NOMO-1 (cell line): ENCODE results near the gene CPLX1.

Source experiments
- DNase-seq, 2 experiments: peaks; one replicate each; lab custom pipeline; 2025; ENCODE audit not compliant: unreplicated experiment in 2 of 2; lab: John Stamatoyannopoulos, UW

The CPLX1 gene

GRCh38 chr4:825971-826330, at the start of gene CPLX1:
CPLX1 (minus strand) TSS chr4:826129; CDS start chr4:824522, 1,607 bp downstream.
- DNase-seq = no peak

- no peak for DNase-seq
Measured at GRCh38 chr4:874971-875817, 49.3 kb upstream of the CPLX1 start.

GRCh38 chr4:874056-874455, 48.1 kb upstream of the CPLX1 start:
- DNase-seq = no peak

GRCh38 chr4:872241-872981, 46.5 kb upstream of the CPLX1 start:
- DNase-seq = no peak

- no peak for DNase-seq
Measured at GRCh38 chr4:871484-871883, 45.6 kb upstream of the CPLX1 start.

- DNase-seq = no peak
Measured at GRCh38 chr4:870951-871350, 45.0 kb upstream of the CPLX1 start.

- DNase-seq = no peak
Measured at GRCh38 chr4:869776-870175, 43.8 kb upstream of the CPLX1 start.

- DNase-seq = no peak
Measured at GRCh38 chr4:868421-868820, 42.5 kb upstream of the CPLX1 start.

GRCh38 chr4:867526-868250, 41.8 kb upstream of the CPLX1 start:
- DNase-seq = no peak

- DNase-seq = no peak
Measured at GRCh38 chr4:866761-867390, 40.9 kb upstream of the CPLX1 start.

- no peak for DNase-seq
Measured at GRCh38 chr4:866068-866760, 40.3 kb upstream of the CPLX1 start.

- no peak for DNase-seq
Measured at GRCh38 chr4:865572-865971, 39.6 kb upstream of the CPLX1 start.

- DNase-seq = no peak
Measured at GRCh38 chr4:865121-865465, 39.2 kb upstream of the CPLX1 start.

GRCh38 chr4:864456-865120, 38.7 kb upstream of the CPLX1 start:
- DNase-seq = no peak

GRCh38 chr4:860561-860960, 34.6 kb upstream of the CPLX1 start:
- DNase-seq = no peak

GRCh38 chr4:859496-859895, 33.6 kb upstream of the CPLX1 start:
- no peak for DNase-seq

GRCh38 chr4:858831-859451, 33.0 kb upstream of the CPLX1 start:
- DNase-seq = no peak

- no peak for DNase-seq
Measured at GRCh38 chr4:858041-858481, 32.1 kb upstream of the CPLX1 start.

GRCh38 chr4:857461-857860, 31.5 kb upstream of the CPLX1 start:
- no peak for DNase-seq
